Posterior vena cava (tissue), 2 donors: ENCODE results near the gene VMAC. TPM values are rescaled to one million over a fixed set of nuclear protein-coding genes. Genes with fewer than 3 reads are reported as not detected.

Experiments
- DNase-seq: peaks from one replicate; pipeline ENCODE4 v3.0.0-alpha.2; 2020; ENCODE audit warnings: low spot score
- intact Hi-C, 2 donors: fragments of 100-400 bp; cut with DNase I; formaldehyde crosslinking; loops; one replicate each; pipeline versions ENCODE4 v1.14.1 to v1.14.2; 2022 to 2023
- total RNA-seq, 2 donors: library from RNA; stranded (reverse); fragmentation: NEBNext Ultra II Directional; extraction: Animal tissue kit (Norgen Biotek cat#: 25700); gene quantifications; one replicate each; pipeline ENCODE4 v1.2.1, GENCODE V29; 2021
- donor health status: DM: yes; HTN: yes; CAD: no.
- donor health status: DM: yes; HTN: yes; CAD: no.

VMAC gene
- total RNA-seq, 2 donors from 2014 or later: 2.4 to 5.0 TPM

- intact Hi-C loops: no loop called here
- DNase-seq: no peak
These were observed 4.7 kb upstream of the VMAC start for GRCh38 chr19:5899728-5900526.

GRCh38 chr19:5900976-5901375 is 3.7 kb upstream of the VMAC start:
- intact Hi-C loops: no loop called here
- DNase-seq: no peak

- intact Hi-C loops: no loop called here
- DNase-seq: no peak
These were observed 1.5 kb upstream of the VMAC start for GRCh38 chr19:5903056-5903623.

GRCh38 chr19:5903624-5904351 is 884 bp upstream of the VMAC start, which contains the start of gene NDUFA11:
TSS of gene NDUFA11 (minus strand) at chr19:5903790. CDS start at chr19:5903708, 82 bp downstream.
- intact Hi-C loops: no loop called here
- peak; percentile 99 for DNase-seq

GRCh38 chr19:5905114-5905778 is 574 bp downstream of the VMAC start:
- intact Hi-C loops: no loop called here
- DNase-seq: no peak

GRCh38 chr19:5907241-5907640 is 2.6 kb downstream of the VMAC start:
- intact Hi-C loops: no loop called here
- DNase-seq: no peak

- intact Hi-C loops: no loop called here
- DNase-seq: no peak
These were observed 4.2 kb downstream of the VMAC start for GRCh38 chr19:5908773-5909442.

- intact Hi-C loops: no loop called here
- no peak for DNase-seq
These were observed 5.9 kb downstream of the VMAC start for GRCh38 chr19:5910638-5910907.

GRCh38 chr19:5911366-5911765 is 6.7 kb downstream of the VMAC start:
- intact Hi-C loops: no loop called here
- no peak for DNase-seq

GRCh38 chr19:5913739-5914357 is 9.2 kb downstream of the VMAC start, which contains the start of gene CAPS:
TSS of gene CAPS (plus strand) at chr19:5914254. CDS start at chr19:5914407, 153 bp downstream.
- DNase-seq: no peak
- intact Hi-C loops: no loop called here

GRCh38 chr19:5914358-5914774 is 9.7 kb downstream of the VMAC start:
- no peak for DNase-seq
- intact Hi-C loops: no loop called here

- intact Hi-C loops: no loop called here
- no peak for DNase-seq
These were observed 10.5 kb downstream of the VMAC start for GRCh38 chr19:5914946-5915781.

- no peak for DNase-seq
- intact Hi-C loops: no loop called here
These were observed 11.1 kb downstream of the VMAC start for GRCh38 chr19:5915782-5916165.

- DNase-seq: no peak
- intact Hi-C loops: no loop called here
These were observed 11.6 kb downstream of the VMAC start for GRCh38 chr19:5916181-5916708.

- intact Hi-C loops: no loop called here
- no peak for DNase-seq
These were observed 12.9 kb downstream of the VMAC start for GRCh38 chr19:5917431-5918107.

- no peak for DNase-seq
- intact Hi-C loops: no loop called here
These were observed 13.9 kb downstream of the VMAC start for GRCh38 chr19:5918463-5919079.
